Tibial nerve (tissue), 4 donors: ENCODE results near the gene KIRREL3.

Experiments
- CTCF ChIP-seq, 5 experiments: fragments of 200-600 bp in 3 of 5; fragments of 450-650 bp in 2 of 5; sonication (generic) in 3 of 5; IDR thresholded peaks; one replicate each; pipeline ENCODE4 v1.5.1; 2016 to 2019; ENCODE audit warnings: antibody characterized with exemption in 5 of 5, mild to moderate bottlenecking in 3 of 5, moderate library complexity in 2 of 5
- EP300 ChIP-seq, 2 donors: sonication (generic); formaldehyde crosslinking; IDR thresholded peaks; one replicate each; pipeline ENCODE4 v1.6.1; 2017; ENCODE audit warnings: antibody characterized with exemption in 2 of 2, mild to moderate bottlenecking in 1 of 2
- POLR2A ChIP-seq, 2 donors: fragments of 450-650 bp; IDR thresholded peaks; one replicate each; pipeline ENCODE4 v1.6.1; 2017; ENCODE audit warnings: antibody characterized with exemption in 2 of 2, mild to moderate bottlenecking in 2 of 2, moderate library complexity in 2 of 2

GRCh38 chr11:126393143-126393542, 607.4 kb downstream of the KIRREL3 start:
- TF ChIP-seq CTCF (IDR thresholded peaks at IDR 0.05), result no peak
- no peak for TF ChIP-seq EP300 (IDR thresholded peaks at IDR 0.05)
- TF ChIP-seq POLR2A (IDR thresholded peaks at IDR 0.05), result no peak
